Esophagus squamous epithelium (tissue), 5 donors: ENCODE measurements around the gene ADARB2. TPM values are rescaled to one million over a fixed set of nuclear protein-coding genes. Genes with fewer than 3 reads are reported as not detected.

Experiments used
- DNase-seq: peaks from one replicate; lab custom pipeline; 2025; lab: John Stamatoyannopoulos, UW
- H3K27ac ChIP-seq, 4 donors: fragments of 200-600 bp; sonication (generic); one replicate each; pipeline ENCODE4 v1.5.1; 2016 to 2019; ENCODE audit warnings: mild to moderate bottlenecking in 1 of 4
- H3K27me3 ChIP-seq, 4 donors: fragments of 200-600 bp; sonication (generic); 1 replicate in 3 of 4; 2 replicates in 1 of 4; pipeline versions ENCODE4 v1.5.1 to v1.6.0; 2017 to 2021; ENCODE audit warnings: antibody characterized with exemption in 1 of 4
- H3K36me3 ChIP-seq, 3 donors: fragments of 200-600 bp; sonication (generic); one replicate each; pipeline ENCODE4 v1.5.1; 2016 to 2019
- H3K4me1 ChIP-seq, 3 donors: fragments of 200-600 bp; sonication (generic); one replicate each; pipeline ENCODE4 v1.5.1; 2017 to 2019
- H3K4me3 ChIP-seq, 4 donors: fragments of 200-600 bp; sonication (generic); 1 replicate in 3 of 4; 2 replicates in 1 of 4; pipeline ENCODE4 v1.5.1; 2016 to 2019; ENCODE audit warnings: mild to moderate bottlenecking in 2 of 4, moderate library complexity in 1 of 4
- H3K9me3 ChIP-seq, 3 donors: fragments of 200-600 bp; sonication (generic); one replicate each; pipeline ENCODE4 v1.5.1; 2016 to 2019
- POLR2A ChIP-seq, 4 donors: fragments of 450-650 bp; IDR thresholded peaks; one replicate each; pipeline ENCODE4 v1.6.1; 2017; ENCODE audit warnings: antibody characterized with exemption in 4 of 4, mild to moderate bottlenecking in 4 of 4, moderate library complexity in 3 of 4
- WGBS, 2 donors: methylation state at CpG; one replicate each; pipeline ENCODE4 v1.1.5; 2018; 5-methylcytosine and 5-hydroxymethylcytosine counted together
- intact Hi-C: fragments of 100-400 bp; cut with DNase I; formaldehyde crosslinking; loops from one replicate; pipeline ENCODE4 v1.15.0; 2022
- total RNA-seq, 4 donors: library from RNA; depleted of rRNA; stranded (reverse); fragments of >200 nt; gene quantifications; one replicate each; pipeline ENCODE4 v1.1.0, GENCODE V29; 2016
- TF ChIP-seq, protein P1 (sequence below), 6 experiments: fragments of 450-650 bp in 4 of 6; fragments of 200-600 bp in 2 of 6; sonication (generic) in 2 of 6; IDR thresholded peaks; one replicate each; pipeline ENCODE4 v1.5.1; 2016 to 2019; ENCODE audit warnings: antibody characterized with exemption in 6 of 6, mild to moderate bottlenecking in 4 of 6, moderate library complexity in 4 of 6
- donor health status: DM: yes; HTN: yes; CAD: no.

Gene ADARB2
- total RNA-seq, 4 donors from 2014 or later, result 0.21 to 3.5 (median 1.5) TPM

DNA sequence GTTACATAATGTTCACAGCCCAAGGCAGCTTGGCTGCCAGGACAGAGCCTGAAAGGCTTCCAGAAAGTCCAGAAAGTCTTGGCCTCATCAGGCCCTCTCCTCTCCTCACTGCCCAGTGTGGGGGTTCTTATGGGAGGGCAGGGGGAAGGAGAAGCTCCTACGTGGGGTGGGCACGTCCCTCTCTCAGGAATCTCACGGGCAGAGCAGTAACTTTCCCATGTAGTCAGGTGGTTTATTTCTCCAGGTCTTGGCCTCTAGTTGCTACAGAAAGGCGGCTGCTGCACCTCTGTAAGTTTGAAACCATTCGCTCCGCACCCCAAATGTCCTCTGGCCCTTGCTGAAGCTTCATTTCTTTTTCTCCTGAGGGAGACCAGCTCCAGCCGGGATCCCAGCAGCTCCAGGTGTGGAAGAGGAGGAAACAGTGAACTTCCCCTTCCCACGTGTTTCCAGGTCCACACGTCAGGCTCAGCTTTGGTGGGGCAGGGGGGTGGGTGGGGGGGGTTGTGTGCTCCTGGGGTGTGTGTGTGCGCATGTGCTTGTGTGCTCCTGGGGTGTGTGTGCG, 360.9 kb downstream of the ADARB2 start:
- WGBS, 2 donors, result 61 to 88% methylated on average over 3 to 9 of the region's 11 CpGs
- H3K4me3 ChIP-seq, result no peak overlapping the region
- TF ChIP-seq POLR2A (IDR thresholded peaks at IDR 0.05), result no peak
- TF ChIP-seq, protein P1, sequence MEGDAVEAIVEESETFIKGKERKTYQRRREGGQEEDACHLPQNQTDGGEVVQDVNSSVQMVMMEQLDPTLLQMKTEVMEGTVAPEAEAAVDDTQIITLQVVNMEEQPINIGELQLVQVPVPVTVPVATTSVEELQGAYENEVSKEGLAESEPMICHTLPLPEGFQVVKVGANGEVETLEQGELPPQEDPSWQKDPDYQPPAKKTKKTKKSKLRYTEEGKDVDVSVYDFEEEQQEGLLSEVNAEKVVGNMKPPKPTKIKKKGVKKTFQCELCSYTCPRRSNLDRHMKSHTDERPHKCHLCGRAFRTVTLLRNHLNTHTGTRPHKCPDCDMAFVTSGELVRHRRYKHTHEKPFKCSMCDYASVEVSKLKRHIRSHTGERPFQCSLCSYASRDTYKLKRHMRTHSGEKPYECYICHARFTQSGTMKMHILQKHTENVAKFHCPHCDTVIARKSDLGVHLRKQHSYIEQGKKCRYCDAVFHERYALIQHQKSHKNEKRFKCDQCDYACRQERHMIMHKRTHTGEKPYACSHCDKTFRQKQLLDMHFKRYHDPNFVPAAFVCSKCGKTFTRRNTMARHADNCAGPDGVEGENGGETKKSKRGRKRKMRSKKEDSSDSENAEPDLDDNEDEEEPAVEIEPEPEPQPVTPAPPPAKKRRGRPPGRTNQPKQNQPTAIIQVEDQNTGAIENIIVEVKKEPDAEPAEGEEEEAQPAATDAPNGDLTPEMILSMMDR (IDR thresholded peaks at IDR 0.05), result no peak
- intact Hi-C loops, result no loop called here
- H3K9me3 ChIP-seq, result no peaks in the 10 kb centered on the region
- DNase-seq, result no peak
- H3K27me3 ChIP-seq, result peaks cover 0 to 35% (median 0%) of the 10 kb centered on the region in 4 donors
- no peaks in the 10 kb centered on the region for H3K4me1 ChIP-seq
- no peak overlapping the region for H3K27ac ChIP-seq
- no peaks in the 10 kb centered on the region for H3K36me3 ChIP-seq

DNA sequence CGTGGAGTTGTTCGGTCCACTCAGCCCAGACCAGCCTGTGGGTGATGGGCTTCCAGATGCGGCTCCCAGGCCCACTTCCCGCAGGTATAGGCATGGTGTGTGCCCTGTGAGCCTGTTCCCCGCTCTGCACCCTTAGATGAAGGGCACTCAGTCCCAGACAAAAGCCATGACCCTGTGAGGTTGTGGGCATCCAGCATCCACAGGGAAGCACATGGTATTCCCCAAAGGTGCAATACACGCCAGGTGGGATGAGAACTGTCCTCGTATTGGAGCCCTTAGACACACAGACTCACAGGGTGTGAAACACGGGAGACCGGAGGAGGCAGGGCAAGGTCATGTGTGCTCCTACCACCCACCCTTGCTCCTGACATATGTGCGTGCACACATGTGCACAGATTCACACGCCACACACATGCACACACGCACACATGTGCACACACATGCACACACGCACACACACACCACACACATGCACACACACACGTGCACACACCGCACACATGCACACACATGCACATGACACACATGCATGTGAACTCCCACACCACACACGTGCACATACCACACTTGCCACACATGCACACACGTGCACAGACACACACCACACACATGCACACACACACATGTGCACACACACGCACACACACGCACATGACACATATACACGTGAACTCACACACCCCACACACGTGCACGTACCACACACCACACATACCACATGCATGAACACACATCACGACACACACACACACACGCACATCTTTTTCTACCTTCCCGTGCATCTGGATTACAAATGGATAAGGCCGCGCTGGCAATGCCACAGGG, 361.8 kb downstream of the ADARB2 start:
- 85 to 86% methylated on average over 22 of the region's 27 CpGs for WGBS, 2 donors
- Histone ChIP-seq H3K27me3 (peaks cover 0 to 30% (median 0%) of the 10 kb centered on the region in 4 donors), H3K27ac (no peak overlapping the region), H3K4me3 (no peak overlapping the region), H3K4me1 (no peaks in the 10 kb centered on the region), H3K36me3 (no peaks in the 10 kb centered on the region), H3K9me3 (no peaks in the 10 kb centered on the region)
- intact Hi-C loops, result no loop called here
- TF ChIP-seq, protein P1 (IDR thresholded peaks at IDR 0.05), result no peak
- TF ChIP-seq POLR2A (IDR thresholded peaks at IDR 0.05), result no peak
- no peak for DNase-seq

DNA sequence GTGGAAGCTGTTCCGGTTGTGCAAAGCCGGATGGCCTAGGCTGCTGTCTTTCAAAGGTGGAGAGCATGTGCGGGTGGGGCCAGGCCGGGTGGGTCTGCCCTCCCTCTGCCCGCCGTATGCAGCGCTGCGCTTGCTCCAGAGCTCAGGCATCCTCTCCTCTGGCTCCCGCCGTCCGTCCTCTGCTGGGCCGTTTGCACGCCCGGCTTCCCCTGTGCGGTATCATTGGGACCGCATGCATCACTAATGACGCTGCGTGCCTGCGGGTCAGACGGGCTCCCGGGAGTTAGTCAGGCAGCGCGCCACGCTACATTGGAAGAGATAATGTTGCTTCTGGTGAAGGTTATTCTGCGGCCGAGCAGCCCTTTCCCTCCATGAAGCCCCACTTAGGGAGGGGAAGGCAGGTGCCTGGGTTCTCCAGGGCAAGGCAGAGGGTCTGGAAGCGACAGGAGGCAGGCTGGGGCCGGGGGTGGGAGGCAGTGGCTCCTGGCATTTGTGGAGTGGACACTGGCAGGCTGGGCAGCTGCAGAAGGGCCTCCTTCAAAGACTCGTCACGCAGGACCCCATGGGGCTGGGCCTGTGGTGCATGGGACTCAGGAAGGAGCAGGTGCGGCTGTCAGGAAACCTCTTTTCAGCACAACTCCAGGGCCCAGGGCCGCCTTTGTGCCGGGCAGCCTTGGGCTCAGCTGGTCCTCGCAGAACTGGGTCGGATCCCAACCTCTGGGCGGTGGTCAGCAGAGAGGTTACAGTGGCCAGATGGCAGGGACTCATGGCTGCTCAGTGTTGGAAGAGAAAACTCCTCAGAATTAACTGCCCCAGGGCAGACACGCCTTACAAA, 362.6 kb downstream of the ADARB2 start:
- intact Hi-C loops, result no loop called here
- Histone ChIP-seq H3K27me3 (peaks cover 0 to 26% (median 0%) of the 10 kb centered on the region in 4 donors), H3K36me3 (no peaks in the 10 kb centered on the region), H3K27ac (no peak overlapping the region), H3K4me1 (no peaks in the 10 kb centered on the region), H3K4me3 (no peak overlapping the region), H3K9me3 (no peaks in the 10 kb centered on the region)
- TF ChIP-seq, protein P1 (IDR thresholded peaks at IDR 0.05), result no peak
- no peak for TF ChIP-seq POLR2A (IDR thresholded peaks at IDR 0.05)
- 95 to 97% methylated on average over 13 to 16 of the region's 37 CpGs for WGBS, 2 donors
- no peak for DNase-seq

DNA sequence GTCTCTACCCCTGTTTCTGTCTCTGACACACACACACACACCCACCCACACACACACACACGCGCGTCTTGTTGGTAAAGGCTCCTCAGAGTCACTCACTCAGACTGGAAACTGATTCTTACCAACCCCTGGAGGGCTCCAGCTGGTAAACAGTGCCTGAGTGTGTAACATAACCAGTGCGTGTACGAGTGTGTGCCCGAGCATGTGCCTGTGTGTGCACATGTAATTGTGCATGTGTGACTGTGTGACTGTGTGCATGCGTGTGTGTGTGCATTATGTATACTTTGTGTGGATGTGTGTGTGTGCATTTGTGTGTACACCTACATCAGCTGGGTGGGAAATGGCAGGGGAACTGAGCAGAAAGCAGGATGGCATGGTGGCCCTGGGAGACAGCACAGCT, 364.0 kb downstream of the ADARB2 start:
- 86 to 93% methylated on average over 5 to 7 of the region's 7 CpGs for WGBS, 2 donors
- intact Hi-C loops, result no loop called here
- DNase-seq, result no peak
- no peaks in the 10 kb centered on the region for H3K4me1 ChIP-seq
- no peak overlapping the region for H3K27ac ChIP-seq
- no peak overlapping the region for H3K4me3 ChIP-seq
- H3K36me3 ChIP-seq, result no peaks in the 10 kb centered on the region
- no peaks in the 10 kb centered on the region for H3K9me3 ChIP-seq
- TF ChIP-seq POLR2A (IDR thresholded peaks at IDR 0.05), result no peak
- TF ChIP-seq, protein P1 (IDR thresholded peaks at IDR 0.05), result no peak
- peaks cover 0 to 21% (median 0%) of the 10 kb centered on the region in 4 donors for H3K27me3 ChIP-seq
